ENCODE results near the gene SCMH1.
"Not testable (repeated sequence)": the region's sequence is repeated elsewhere in the genome, so short reads cannot be mapped to it uniquely, and the experiment has no call there.

The SCMH1 gene

GRCh38 chr1:41249319-41249718, 7.2 kb upstream of the SCMH1 start:
- DNase-seq (ENCODE audit: low read depth, low spot score) = no peak

- no peak for DNase-seq (ENCODE audit: low read depth, low spot score)
Measured at GRCh38 chr1:41246568-41246967, 4.5 kb upstream of the SCMH1 start.

GRCh38 chr1:41245659-41246058, 3.6 kb upstream of the SCMH1 start:
- no peak for DNase-seq (ENCODE audit: low read depth, low spot score)

- DNase-seq (ENCODE audit: low read depth, low spot score) = no peak
Measured at GRCh38 chr1:41243079-41243385, 926 bp upstream of the SCMH1 start.

- DNase-seq (ENCODE audit: low read depth, low spot score) = no peak
Measured at GRCh38 chr1:41242342-41243078, 404 bp upstream of the SCMH1 start.

- DNase-seq (ENCODE audit: low read depth, low spot score) = peak; percentile 20
Measured at GRCh38 chr1:41241354-41241748, 755 bp downstream of the SCMH1 start.

GRCh38 chr1:41240781-41241353, 1.2 kb downstream of the SCMH1 start:
- DNase-seq (ENCODE audit: low read depth, low spot score) = no peak

GRCh38 chr1:41239988-41240610, 2.0 kb downstream of the SCMH1 start:
- no peak for DNase-seq (ENCODE audit: low read depth, low spot score)

GRCh38 chr1:41238311-41238988, 3.7 kb downstream of the SCMH1 start:
- DNase-seq (ENCODE audit: low read depth, low spot score) = no peak

- DNase-seq (ENCODE audit: low read depth, low spot score) = no peak
Measured at GRCh38 chr1:41236781-41237180, 5.3 kb downstream of the SCMH1 start.

GRCh38 chr1:41235893-41236292, 6.2 kb downstream of the SCMH1 start:
- no peak for DNase-seq (ENCODE audit: low read depth, low spot score)

- DNase-seq (ENCODE audit: low read depth, low spot score) = no peak
Measured at GRCh38 chr1:41233708-41234107, 8.4 kb downstream of the SCMH1 start.

GRCh38 chr1:41232305-41232704, 9.8 kb downstream of the SCMH1 start:
- DNase-seq (ENCODE audit: low read depth, low spot score) = no peak

GRCh38 chr1:41230656-41231055, 11.4 kb downstream of the SCMH1 start:
- no peak for DNase-seq (ENCODE audit: low read depth, low spot score)

- not testable (repeated sequence) for DNase-seq (ENCODE audit: low read depth, low spot score)
Measured at GRCh38 chr1:41229219-41229618, 12.9 kb downstream of the SCMH1 start.

GRCh38 chr1:41226815-41227434, 15.2 kb downstream of the SCMH1 start:
- DNase-seq (ENCODE audit: low read depth, low spot score) = no peak

- no peak for DNase-seq (ENCODE audit: low read depth, low spot score)
Measured at GRCh38 chr1:41225495-41225894, 16.6 kb downstream of the SCMH1 start.

GRCh38 chr1:41222496-41222895, 19.6 kb downstream of the SCMH1 start:
- no peak for DNase-seq (ENCODE audit: low read depth, low spot score)

GRCh38 chr1:41221995-41222394, 20.1 kb downstream of the SCMH1 start:
- no peak for DNase-seq (ENCODE audit: low read depth, low spot score)

GRCh38 chr1:41218152-41218551, 24.0 kb downstream of the SCMH1 start:
- DNase-seq (ENCODE audit: low read depth, low spot score) = no peak

- DNase-seq (ENCODE audit: low read depth, low spot score) = no peak
Measured at GRCh38 chr1:41217441-41217840, 24.7 kb downstream of the SCMH1 start.

- no peak for DNase-seq (ENCODE audit: low read depth, low spot score)
Measured at GRCh38 chr1:41215623-41216022, 26.5 kb downstream of the SCMH1 start.

Measured in activated CD4-positive, CD25-positive, alpha-beta regulatory T cell treated with anti-CD3 and anti-CD28 coated beads, Interleukin-2, amount 50 U/mL, for 16 hours (primary cell).